SK-N-SH (cell line): ENCODE data around the gene PRR16. TPM values are rescaled to one million over a fixed set of nuclear protein-coding genes. Genes with fewer than 3 reads are reported as not detected.

Source experiments
- CTCF ChIA-PET: fragments of 300-600, 350-600 bp; formaldehyde crosslinking; extraction: SDS; loops from one replicate; lab custom pipeline; 2021; lab: Yijun Ruan, JAX
- POLR2A ChIA-PET: fragments of 350-600 bp; sonication (Branson Sonifier 250); formaldehyde crosslinking; extraction: SDS; loops from one replicate; lab custom pipeline; 2020; ENCODE audit warnings: antibody characterized with exemption, inconsistent platforms; lab: Yijun Ruan, JAX
- DNase-seq: peaks from one replicate; pipeline ENCODE4 v3.0.0; 2012
- H2AFZ ChIP-seq: fragments of 200-600 bp; sonication (generic); 2 replicates; pipeline ENCODE4 v1.8.1; 2016; ENCODE audit warnings: antibody characterized with exemption, mild to moderate bottlenecking, low read depth
- H3F3A ChIP-seq: fragments of 200-600 bp; sonication (generic); replicated peaks from 2 replicates; pipeline ENCODE3; 2016; ENCODE audit warnings: antibody characterized with exemption, mild to moderate bottlenecking; ENCODE audit not compliant: insufficient read depth
- H3K27ac ChIP-seq, 2 experiments: fragments of 200-500 bp in 1 of 2; fragments of 200-600 bp in 1 of 2; sonication (Bioruptor generic) in 1 of 2; sonication (generic), shearing (Covaris generic) in 1 of 2; 2 replicates each; pipeline versions ENCODE4 v1.5.1 to v1.6.1; 2014 to 2016; ENCODE audit warnings: low read depth in 2 of 2, inconsistent platforms in 1 of 2, low read length in 1 of 2, mild to moderate bottlenecking in 1 of 2, mixed read lengths in 1 of 2
- H3K27me3 ChIP-seq: fragments of 200-600 bp; sonication (generic), shearing (Covaris generic); 2 replicates; pipeline ENCODE4 v1.6.1; 2016; ENCODE audit warnings: mixed run types; ENCODE audit not compliant: insufficient read depth
- H3K36me3 ChIP-seq, 2 experiments: fragments of 200-500 bp in 1 of 2; fragments of 200-600 bp in 1 of 2; sonication (Bioruptor generic) in 1 of 2; sonication (generic) in 1 of 2; replicated peaks in 1 of 2; 2 replicates each; pipeline versions ENCODE3 to v1.5.1; 2014 to 2016; ENCODE audit warnings: low read length in 1 of 2, mild to moderate bottlenecking in 1 of 2; ENCODE audit not compliant: insufficient read depth in 2 of 2, control insufficient read depth in 1 of 2
- H3K4me1 ChIP-seq, 2 experiments: fragments of 200-500 bp in 1 of 2; fragments of 200-600 bp in 1 of 2; sonication (Bioruptor generic) in 1 of 2; sonication (generic), shearing (Covaris generic) in 1 of 2; 2 replicates each; pipeline versions ENCODE4 v1.5.1 to v1.6.1; 2014 to 2016; ENCODE audit warnings: low read depth in 1 of 2, low read length in 1 of 2, mixed run types in 1 of 2; ENCODE audit not compliant: insufficient read depth in 2 of 2, control insufficient read depth in 1 of 2
- H3K4me2 ChIP-seq: fragments of 200-600 bp; sonication (generic), shearing (Covaris generic); 2 replicates; pipeline ENCODE4 v1.6.1; 2017; ENCODE audit warnings: mixed run types
- H3K4me3 ChIP-seq, 2 experiments: fragments of 200-500 bp in 1 of 2; fragments of 200-600 bp in 1 of 2; sonication (Bioruptor generic) in 1 of 2; sonication (generic), shearing (Covaris generic) in 1 of 2; 2 replicates each; pipeline versions ENCODE4 v1.5.1 to v1.8.1; 2014 to 2016; ENCODE audit warnings: low read depth in 2 of 2, inconsistent platforms in 1 of 2, low read length in 1 of 2, mild to moderate bottlenecking in 1 of 2, mixed read lengths in 1 of 2, moderate library complexity in 1 of 2
- H3K79me2 ChIP-seq: fragments of 200-600 bp; sonication (generic); 2 replicates; pipeline ENCODE4 v1.8.1; 2017; ENCODE audit warnings: mild to moderate bottlenecking; ENCODE audit not compliant: insufficient read depth
- H3K9ac ChIP-seq: fragments of 200-600 bp; sonication (generic); 2 replicates; pipeline ENCODE4 v1.6.1; 2017; ENCODE audit warnings: mixed run types
- H3K9me2 ChIP-seq: fragments of 200-600 bp; sonication (generic); 2 replicates; pipeline ENCODE4 v1.6.1; 2017; ENCODE audit warnings: mixed run types
- H3K9me3 ChIP-seq: fragments of 200-600 bp; sonication (generic); 2 replicates; pipeline ENCODE4 v1.6.1; 2017; ENCODE audit warnings: mixed run types, mild to moderate bottlenecking, moderate library complexity
- H4K20me1 ChIP-seq: fragments of 200-600 bp; sonication (generic); 2 replicates; pipeline ENCODE4 v1.6.1; 2017; ENCODE audit warnings: mild to moderate bottlenecking, mixed run types; ENCODE audit not compliant: insufficient read depth
- CHD2 ChIP-seq: fragments of 150-350 bp; IDR thresholded peaks from 2 replicates; pipeline ENCODE4 v1.6.1; 2018; ENCODE audit warnings: low read length; ENCODE audit not compliant: partially characterized antibody
- ELF1 ChIP-seq: IDR thresholded peaks from 2 replicates; pipeline ENCODE4 v1.4.0; 2012
- EZH2phosphoT487 ChIP-seq: fragments of 200-600 bp; sonication (generic); IDR thresholded peaks from 2 replicates; pipeline ENCODE4 v1.6.1; 2017; ENCODE audit warnings: low read depth, mixed run types, mild to moderate bottlenecking, antibody characterized with exemption, moderate library complexity, borderline replicate concordance
- FOSL2 ChIP-seq: IDR thresholded peaks from 2 replicates; pipeline ENCODE4 v1.4.0; 2012; ENCODE audit warnings: low read depth, mild to moderate bottlenecking, moderate library complexity, borderline replicate concordance
- FOXJ3 ChIP-seq: sonication (generic); formaldehyde crosslinking; IDR thresholded peaks from 2 replicates; pipeline ENCODE4 v1.5.1; 2020; ENCODE audit warnings: mild to moderate bottlenecking, missing genetic modification reagents
- FOXM1 ChIP-seq: IDR thresholded peaks from 2 replicates; pipeline ENCODE4 v1.4.0; 2012; ENCODE audit warnings: low read depth, mild to moderate bottlenecking
- GABPA ChIP-seq: IDR thresholded peaks from 2 replicates; pipeline ENCODE4 v1.4.0; 2012; ENCODE audit warnings: low read depth, mild to moderate bottlenecking
- GATA2 ChIP-seq: sonication (generic); formaldehyde crosslinking; IDR thresholded peaks from 2 replicates; pipeline ENCODE4 v1.5.0; 2020; ENCODE audit warnings: mild to moderate bottlenecking, missing genetic modification reagents
- JUND ChIP-seq: IDR thresholded peaks from 2 replicates; pipeline ENCODE4 v1.4.0; 2012
- MXI1 ChIP-seq: IDR thresholded peaks from 2 replicates; pipeline ENCODE4 v1.6.1; 2012; ENCODE audit warnings: mild to moderate bottlenecking, low read depth, low read length, improper control_type of control experiment
- NFIC ChIP-seq: IDR thresholded peaks from 2 replicates; pipeline ENCODE4 v1.4.0; 2012; ENCODE audit warnings: borderline replicate concordance
- NRF1 ChIP-seq: IDR thresholded peaks from 2 replicates; pipeline ENCODE4 v1.6.1; 2012; ENCODE audit warnings: low read depth, mild to moderate bottlenecking, low read length
- POLR2AphosphoS5 ChIP-seq: IDR thresholded peaks from 2 replicates; pipeline ENCODE4 v1.6.1; 2012; ENCODE audit warnings: low read depth, low read length
- RAD21 ChIP-seq: IDR thresholded peaks from 2 replicates; pipeline ENCODE4 v1.6.1; 2012; ENCODE audit warnings: mild to moderate bottlenecking, low read length
- RCOR1 ChIP-seq: fragments of 150-350 bp; IDR thresholded peaks from 2 replicates; pipeline ENCODE4 v1.6.1; 2017; ENCODE audit warnings: antibody characterized with exemption, low read length
- RFX5 ChIP-seq: IDR thresholded peaks from 2 replicates; pipeline ENCODE4 v1.6.1; 2012; ENCODE audit warnings: mild to moderate bottlenecking, improper control_type of control experiment, low read length
- SIN3A ChIP-seq: IDR thresholded peaks from 2 replicates; pipeline ENCODE4 v1.6.1; 2012; ENCODE audit warnings: low read depth, mild to moderate bottlenecking, low read length, moderate library complexity, borderline replicate concordance
- SMC3 ChIP-seq: IDR thresholded peaks from 2 replicates; pipeline ENCODE4 v1.6.1; 2012; ENCODE audit warnings: low read depth, low read length, improper control_type of control experiment
- TAF1 ChIP-seq: IDR thresholded peaks from 2 replicates; pipeline ENCODE4 v1.6.1; 2012; ENCODE audit warnings: low read depth, mild to moderate bottlenecking, low read length, moderate library complexity, borderline replicate concordance
- TCF12 ChIP-seq: IDR thresholded peaks from 2 replicates; pipeline ENCODE4 v1.4.0; 2012
- TEAD4 ChIP-seq: IDR thresholded peaks from 2 replicates; pipeline ENCODE4 v1.4.0; 2012; ENCODE audit warnings: mild to moderate bottlenecking, borderline replicate concordance; ENCODE audit not compliant: insufficient read depth
- USF2 ChIP-seq: fragments of 150-350 bp; IDR thresholded peaks from 2 replicates; pipeline ENCODE4 v1.6.1; 2017; ENCODE audit warnings: antibody characterized with exemption, low read length, low read depth, borderline replicate concordance
- YY1 ChIP-seq: IDR thresholded peaks from 2 replicates; pipeline ENCODE4 v1.4.0; 2012; ENCODE audit warnings: low read depth, mild to moderate bottlenecking
- WGBS: methylation state at CpG from one replicate; pipeline ENCODE4 v1.1.6; 2017; ENCODE audit warnings: low lambda C conversion rate; 5-methylcytosine and 5-hydroxymethylcytosine counted together
- polyA plus RNA-seq, 3 experiments: library from polyadenylated mRNA; depleted of rRNA; stranded (reverse); fragments of >200 nt; gene quantifications; 2 replicates each; pipeline ENCODE4 v1.2.3, GENCODE V29; 2012
- TF ChIP-seq, protein P1 (sequence below): IDR thresholded peaks from 2 replicates; pipeline ENCODE4 v1.4.0; 2012; ENCODE audit warnings: low read depth
- TF ChIP-seq, protein P2 (sequence below): IDR thresholded peaks from 2 replicates; pipeline ENCODE4 v1.4.0; 2012; ENCODE audit warnings: low read depth, borderline replicate concordance

The PRR16 gene
- polyA plus RNA-seq, 1 of the 3 experiments (the other 2 are of a cell fraction), result 26.7 TPM

DNA sequence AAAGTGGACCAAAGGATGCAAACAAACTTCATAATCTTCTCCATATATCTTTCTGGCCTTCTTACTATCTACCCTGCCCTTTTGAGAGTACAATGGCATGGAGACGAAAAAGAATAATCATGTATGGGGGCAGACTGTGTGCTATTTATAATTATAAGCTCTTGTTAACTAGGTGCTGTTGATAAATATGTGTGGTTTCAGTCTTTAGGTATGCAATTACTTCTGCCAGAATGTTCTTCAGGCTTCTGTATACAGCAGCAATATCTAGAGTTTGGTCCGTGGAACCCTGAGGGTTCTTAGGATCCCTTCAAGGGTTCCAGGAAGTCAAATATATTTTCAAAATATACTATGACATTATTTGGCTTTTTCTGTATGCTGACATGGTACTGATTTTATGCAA lies 20.5 kb upstream of the PRR16 start:
- Histone ChIP-seq H3K4me3 (no peak overlapping the region), H3K27me3 (no peaks in the 10 kb centered on the region), H3K9me3 (no peaks in the 10 kb centered on the region), H3K27ac (no peak overlapping the region), H3K9ac (no peak overlapping the region), H3K79me2 (no peaks in the 10 kb centered on the region), H2AFZ (no peak overlapping the region), H3K9me2 (no peaks in the 10 kb centered on the region), H3F3A (peaks cover 22% of the 10 kb centered on the region), H3K36me3 (no peaks in the 10 kb centered on the region), H3K4me2 (no peak overlapping the region), H3K4me1 (peaks cover 2 to 10% of the 10 kb centered on the region in 2 experiments; a peak in 3 of 4 replicates), H4K20me1 (no peaks in the 10 kb centered on the region)
- 67% methylated on average over 2 of the region's 2 CpGs for WGBS
- CTCF ChIA-PET, result no interaction called here
- no peak for TF ChIP-seq NFIC
- TF ChIP-seq, protein P1, sequence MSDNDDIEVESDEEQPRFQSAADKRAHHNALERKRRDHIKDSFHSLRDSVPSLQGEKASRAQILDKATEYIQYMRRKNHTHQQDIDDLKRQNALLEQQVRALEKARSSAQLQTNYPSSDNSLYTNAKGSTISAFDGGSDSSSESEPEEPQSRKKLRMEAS, result no peak
- TF ChIP-seq USF2, result no peak
- no peak for TF ChIP-seq RCOR1
- TF ChIP-seq RFX5, result no peak
- no peak for TF ChIP-seq YY1
- no peak for TF ChIP-seq SIN3A
- no peak for TF ChIP-seq SMC3
- no peak for TF ChIP-seq TCF12
- TF ChIP-seq, protein P2, sequence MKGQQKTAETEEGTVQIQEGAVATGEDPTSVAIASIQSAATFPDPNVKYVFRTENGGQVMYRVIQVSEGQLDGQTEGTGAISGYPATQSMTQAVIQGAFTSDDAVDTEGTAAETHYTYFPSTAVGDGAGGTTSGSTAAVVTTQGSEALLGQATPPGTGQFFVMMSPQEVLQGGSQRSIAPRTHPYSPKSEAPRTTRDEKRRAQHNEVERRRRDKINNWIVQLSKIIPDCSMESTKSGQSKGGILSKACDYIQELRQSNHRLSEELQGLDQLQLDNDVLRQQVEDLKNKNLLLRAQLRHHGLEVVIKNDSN, result no peak
- TF ChIP-seq NRF1, result no peak
- TF ChIP-seq EZH2phosphoT487, result no peak
- TF ChIP-seq GATA2 (CRISPR knock-in tag), result no peak
- TF ChIP-seq FOSL2, result no peak
- no peak for TF ChIP-seq FOXM1
- no peak for TF ChIP-seq RAD21
- TF ChIP-seq ELF1, result no peak
- no peak for TF ChIP-seq CHD2
- TF ChIP-seq MXI1, result no peak
- DNase-seq, result no peak
- POLR2A ChIA-PET, result no interaction called here

GRCh38 chr5:120446068-120446492 lies 18.0 kb upstream of the PRR16 start:
- ChIA-PET CTCF (interaction anchor here (0.7 kb wide), 2 partner anchors 200 to 391 kb away, joined by 3 read pairs; no protein-coding TSS in a partner anchor), POLR2A (no interaction called here)
- Histone ChIP-seq H4K20me1 (no peaks in the 10 kb centered on the region), H3K27me3 (no peaks in the 10 kb centered on the region), H3K27ac (peak overlapping the region; percentile 71 to 77), H3K4me1 (peaks cover 2 to 10% of the 10 kb centered on the region in 2 experiments; a peak in 3 of 4 replicates), H3K4me2 (peak overlapping the region; percentile 42; the same call in 1 of the 2 replicates), H3K36me3 (no peaks in the 10 kb centered on the region), H3K9me3 (no peaks in the 10 kb centered on the region), H3K4me3 (no peak overlapping the region), H2AFZ (no peak overlapping the region), H3K9ac (no peak overlapping the region; the same call in 1 of the 2 replicates), H3F3A (peaks cover 22% of the 10 kb centered on the region), H3K79me2 (no peaks in the 10 kb centered on the region), H3K9me2 (no peaks in the 10 kb centered on the region)
- DNase-seq, result no peak
- WGBS, result 8% methylated on average over 2 of the region's 2 CpGs
- no peak for TF ChIP-seq GABPA
- TF ChIP-seq NFIC, result peak; percentile 49; the same call in 1 of the 2 replicates
- peak; percentile 60; the same call in 1 of the 2 replicates for TF ChIP-seq FOSL2
- no peak; the same call in 1 of the 2 replicates for TF ChIP-seq POLR2AphosphoS5
- peak; percentile 83 for TF ChIP-seq TCF12
- TF ChIP-seq JUND, result peak; percentile 59
- TF ChIP-seq NRF1, result no peak
- TF ChIP-seq FOXJ3, result no peak
- TF ChIP-seq TEAD4, result 0 out of 2 replicates have a peak, but pooled peaks have one; percentile 65
- no peak for TF ChIP-seq TAF1
- TF ChIP-seq SIN3A, result no peak
- TF ChIP-seq ELF1, result no peak
